ENCODE results near the gene CHST13.

Gene CHST13

DNA sequence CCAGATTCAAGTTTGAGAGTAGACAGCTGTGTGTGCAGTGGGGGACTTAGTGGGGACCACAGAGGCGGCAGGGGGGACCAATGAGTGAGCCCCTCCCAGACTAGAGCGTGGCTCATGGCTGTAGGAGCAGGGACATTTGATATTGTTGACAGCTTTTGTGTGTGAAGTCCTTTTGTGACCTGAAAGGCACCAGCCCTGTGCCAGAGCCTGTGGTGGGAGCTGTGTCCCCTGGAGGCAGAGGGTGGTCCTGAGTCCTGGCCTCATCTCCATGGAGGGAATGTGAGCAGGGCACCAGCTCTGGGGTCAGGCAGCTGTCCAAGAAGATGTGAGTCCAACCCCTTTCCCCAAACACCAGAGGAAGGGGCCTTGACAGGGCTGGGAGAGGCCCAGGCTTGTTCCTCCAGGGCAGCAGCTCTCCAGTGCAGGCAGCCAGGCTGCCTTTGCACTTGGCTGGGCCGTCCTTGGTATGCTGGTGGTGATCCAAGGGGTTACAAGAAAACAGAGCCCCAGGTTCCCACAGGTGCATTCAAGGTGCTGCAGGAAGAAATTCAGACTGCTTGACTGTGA, 44.9 kb downstream of the CHST13 start:
- TF ChIP-seq TAF1 (IDR thresholded peaks at IDR 0.05; ENCODE audit: borderline replicate concordance, insufficient read depth, low read length) (no peak), POLR2AphosphoS5 (IDR thresholded peaks at IDR 0.05; ENCODE audit: low read depth, low read length) (no peak), FOXP2 (optimal IDR thresholded peaks at IDR 0.05; ENCODE audit: borderline replicate concordance, extremely low read depth, extremely low read length, insufficient read depth) (no peak), SIN3A (IDR thresholded peaks at IDR 0.05; ENCODE audit: borderline replicate concordance, insufficient read depth, low read length) (no peak)
- TF ChIP-seq, protein P1, sequence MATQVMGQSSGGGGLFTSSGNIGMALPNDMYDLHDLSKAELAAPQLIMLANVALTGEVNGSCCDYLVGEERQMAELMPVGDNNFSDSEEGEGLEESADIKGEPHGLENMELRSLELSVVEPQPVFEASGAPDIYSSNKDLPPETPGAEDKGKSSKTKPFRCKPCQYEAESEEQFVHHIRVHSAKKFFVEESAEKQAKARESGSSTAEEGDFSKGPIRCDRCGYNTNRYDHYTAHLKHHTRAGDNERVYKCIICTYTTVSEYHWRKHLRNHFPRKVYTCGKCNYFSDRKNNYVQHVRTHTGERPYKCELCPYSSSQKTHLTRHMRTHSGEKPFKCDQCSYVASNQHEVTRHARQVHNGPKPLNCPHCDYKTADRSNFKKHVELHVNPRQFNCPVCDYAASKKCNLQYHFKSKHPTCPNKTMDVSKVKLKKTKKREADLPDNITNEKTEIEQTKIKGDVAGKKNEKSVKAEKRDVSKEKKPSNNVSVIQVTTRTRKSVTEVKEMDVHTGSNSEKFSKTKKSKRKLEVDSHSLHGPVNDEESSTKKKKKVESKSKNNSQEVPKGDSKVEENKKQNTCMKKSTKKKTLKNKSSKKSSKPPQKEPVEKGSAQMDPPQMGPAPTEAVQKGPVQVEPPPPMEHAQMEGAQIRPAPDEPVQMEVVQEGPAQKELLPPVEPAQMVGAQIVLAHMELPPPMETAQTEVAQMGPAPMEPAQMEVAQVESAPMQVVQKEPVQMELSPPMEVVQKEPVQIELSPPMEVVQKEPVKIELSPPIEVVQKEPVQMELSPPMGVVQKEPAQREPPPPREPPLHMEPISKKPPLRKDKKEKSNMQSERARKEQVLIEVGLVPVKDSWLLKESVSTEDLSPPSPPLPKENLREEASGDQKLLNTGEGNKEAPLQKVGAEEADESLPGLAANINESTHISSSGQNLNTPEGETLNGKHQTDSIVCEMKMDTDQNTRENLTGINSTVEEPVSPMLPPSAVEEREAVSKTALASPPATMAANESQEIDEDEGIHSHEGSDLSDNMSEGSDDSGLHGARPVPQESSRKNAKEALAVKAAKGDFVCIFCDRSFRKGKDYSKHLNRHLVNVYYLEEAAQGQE (IDR thresholded peaks at IDR 0.05; ENCODE audit: insufficient read depth in 1 of 2, low read depth in 2 of 2, low read length in 2 of 2) = no peak

DNA sequence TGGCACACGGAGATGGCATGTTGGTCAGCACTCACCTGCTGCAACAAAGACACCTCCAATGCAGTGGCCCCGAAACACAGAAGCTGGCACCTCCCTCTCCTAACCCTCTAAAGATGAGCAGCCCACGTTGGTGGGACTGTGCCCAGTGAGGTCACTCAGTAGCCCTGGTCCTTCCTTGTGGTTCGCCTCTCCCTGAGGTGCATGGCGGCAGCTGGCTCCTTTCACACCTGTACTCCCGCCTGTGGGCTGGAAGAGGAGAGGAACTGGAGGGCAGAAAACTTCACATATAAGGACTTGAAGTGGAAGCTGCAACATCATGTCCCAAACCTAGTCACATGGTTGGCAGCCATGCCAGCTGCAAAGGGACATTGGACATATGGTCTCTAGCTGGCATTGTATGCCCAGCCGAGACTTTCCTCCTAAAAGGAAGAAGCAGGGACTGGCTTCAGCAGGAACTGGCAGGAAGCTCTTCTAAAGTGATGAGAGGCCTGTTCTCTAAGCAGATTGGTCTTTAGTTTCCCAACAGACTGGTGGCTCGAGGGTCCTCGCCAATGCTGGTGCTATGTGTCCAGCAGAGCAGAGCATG, 45.5 kb downstream of the CHST13 start:
- TF ChIP-seq FOXP2 (optimal IDR thresholded peaks at IDR 0.05; ENCODE audit: borderline replicate concordance, extremely low read depth, extremely low read length, insufficient read depth) (no peak), TAF1 (IDR thresholded peaks at IDR 0.05; ENCODE audit: borderline replicate concordance, insufficient read depth, low read length) (no peak), POLR2AphosphoS5 (IDR thresholded peaks at IDR 0.05; ENCODE audit: low read depth, low read length) (no peak), SIN3A (IDR thresholded peaks at IDR 0.05; ENCODE audit: borderline replicate concordance, insufficient read depth, low read length) (no peak)
- TF ChIP-seq, protein P1 (IDR thresholded peaks at IDR 0.05; ENCODE audit: insufficient read depth in 1 of 2, low read depth in 2 of 2, low read length in 2 of 2) = no peak

DNA sequence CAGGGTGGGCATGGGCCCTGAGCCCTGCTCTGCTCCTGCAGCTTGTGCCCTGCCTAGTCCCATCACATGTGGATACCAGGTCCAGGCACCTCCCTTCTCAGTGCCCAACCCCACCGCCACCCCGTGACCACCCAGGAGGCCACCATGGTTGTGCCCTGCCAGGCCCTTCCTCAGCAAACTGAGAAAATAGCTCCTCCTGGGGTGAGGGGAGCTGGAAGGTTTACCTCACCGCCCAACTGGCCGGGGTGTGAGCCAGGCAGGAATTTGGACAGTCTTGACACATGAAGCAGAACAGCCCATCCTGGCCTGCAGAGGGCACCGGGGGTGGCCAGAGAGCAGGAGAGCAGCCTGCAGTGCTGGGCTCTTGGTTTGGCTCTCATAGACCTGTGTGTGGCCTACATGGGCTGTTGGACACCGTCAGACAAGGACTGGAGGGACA, 46.2 kb downstream of the CHST13 start:
- TF ChIP-seq FOXP2 (optimal IDR thresholded peaks at IDR 0.05; ENCODE audit: borderline replicate concordance, extremely low read depth, extremely low read length, insufficient read depth) = no peak

DNA sequence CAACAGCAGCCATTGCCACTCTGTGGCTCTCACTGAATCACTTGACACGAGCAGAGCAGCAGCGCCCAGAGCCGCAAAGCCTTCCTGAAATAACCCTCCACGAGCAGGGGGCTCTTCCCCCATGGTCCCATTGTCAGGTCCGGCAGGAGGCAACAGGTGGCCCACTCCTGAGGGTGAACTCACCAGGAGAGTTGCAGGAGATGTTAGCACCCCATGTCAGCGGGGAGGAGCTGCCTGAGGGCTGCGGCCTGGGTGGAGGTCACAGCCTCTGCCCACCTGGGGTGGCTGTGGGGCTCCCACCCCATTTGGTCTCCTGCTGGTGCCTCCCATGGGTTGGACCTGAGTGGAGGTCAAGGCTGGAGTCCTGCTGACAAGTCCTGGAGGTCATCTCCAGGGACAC, 47.1 kb downstream of the CHST13 start:
- TF ChIP-seq SIN3A (IDR thresholded peaks at IDR 0.05; ENCODE audit: borderline replicate concordance, insufficient read depth, low read length) (no peak), POLR2AphosphoS5 (IDR thresholded peaks at IDR 0.05; ENCODE audit: low read depth, low read length) (no peak), FOXP2 (optimal IDR thresholded peaks at IDR 0.05; ENCODE audit: borderline replicate concordance, extremely low read depth, extremely low read length, insufficient read depth) (no peak), TAF1 (IDR thresholded peaks at IDR 0.05; ENCODE audit: borderline replicate concordance, insufficient read depth, low read length) (no peak)
- TF ChIP-seq, protein P1 (IDR thresholded peaks at IDR 0.05; ENCODE audit: insufficient read depth in 1 of 2, low read depth in 2 of 2, low read length in 2 of 2) = no peak

DNA sequence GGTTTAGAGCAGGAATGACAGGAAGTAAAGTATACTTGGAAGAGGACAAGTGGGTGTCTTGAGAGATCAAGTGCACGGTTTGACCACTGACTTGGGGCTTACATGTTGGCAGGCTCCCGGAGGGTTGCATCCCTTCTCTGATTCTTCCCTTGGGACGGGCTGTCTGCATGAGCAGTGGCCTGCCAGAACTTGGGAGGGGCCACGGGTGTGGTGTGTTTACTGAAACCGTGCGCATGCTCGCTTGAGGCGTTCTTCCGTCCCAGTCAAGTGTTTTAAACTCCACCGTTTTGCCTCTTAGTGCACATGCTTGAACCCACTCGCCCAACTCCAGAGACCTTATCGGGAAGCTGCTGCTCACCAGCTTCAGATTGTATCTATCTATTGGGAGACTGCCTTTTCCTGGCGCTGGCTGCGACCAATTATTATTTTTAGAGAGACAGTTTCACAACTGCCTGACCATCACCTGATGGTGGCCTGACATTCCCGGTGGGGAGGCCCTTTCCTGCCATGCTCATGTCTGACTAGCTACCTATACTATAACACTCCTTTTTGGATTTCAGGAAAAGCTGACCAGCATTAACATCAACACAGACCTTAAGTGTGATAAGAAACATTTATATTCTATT, 49.6 kb downstream of the CHST13 start:
- TF ChIP-seq POLR2AphosphoS5 (IDR thresholded peaks at IDR 0.05; ENCODE audit: low read depth, low read length) = no peak
- TF ChIP-seq FOXP2 (optimal IDR thresholded peaks at IDR 0.05; ENCODE audit: borderline replicate concordance, extremely low read depth, extremely low read length, insufficient read depth) = no peak
- TF ChIP-seq, protein P1 (IDR thresholded peaks at IDR 0.05; ENCODE audit: insufficient read depth in 1 of 2, low read depth in 2 of 2, low read length in 2 of 2) = no peak
- TF ChIP-seq TAF1 (IDR thresholded peaks at IDR 0.05; ENCODE audit: borderline replicate concordance, insufficient read depth, low read length) = no peak
- TF ChIP-seq SIN3A (IDR thresholded peaks at IDR 0.05; ENCODE audit: borderline replicate concordance, insufficient read depth, low read length) = no peak
